NAMALWA (cell line): ENCODE data around the gene SEMA3A.
"Not testable (repeated sequence)": the region's sequence is repeated elsewhere in the genome, so short reads cannot be mapped to it uniquely, and the experiment has no call there.

ENCODE experiments used
- DNase-seq: peaks from one replicate; pipeline ENCODE4 v3.0.0-alpha.2; 2015; ENCODE audit warnings: low spot score

The SEMA3A gene

DNA sequence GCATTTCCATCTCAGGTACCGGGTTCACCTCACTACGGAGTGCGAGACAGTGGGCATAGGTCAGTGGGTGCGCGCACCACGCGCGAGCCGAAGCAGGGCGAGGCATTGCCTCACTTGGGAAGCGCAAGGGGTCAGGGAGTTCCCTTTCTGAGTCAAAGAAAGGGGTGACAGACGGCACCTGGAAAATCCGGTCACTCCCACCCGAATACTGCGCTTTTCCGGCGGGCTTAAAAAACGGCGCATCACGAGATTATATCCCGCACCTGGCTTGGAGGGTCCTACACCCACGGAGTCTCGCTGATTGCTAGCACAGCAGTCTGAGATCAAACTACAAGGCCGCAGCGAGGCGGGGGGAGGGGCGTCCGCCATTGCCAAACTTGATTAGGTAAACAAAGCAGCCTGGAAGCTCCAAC lies 132.1 kb downstream of the SEMA3A start:
- not testable (repeated sequence) for DNase-seq

DNA sequence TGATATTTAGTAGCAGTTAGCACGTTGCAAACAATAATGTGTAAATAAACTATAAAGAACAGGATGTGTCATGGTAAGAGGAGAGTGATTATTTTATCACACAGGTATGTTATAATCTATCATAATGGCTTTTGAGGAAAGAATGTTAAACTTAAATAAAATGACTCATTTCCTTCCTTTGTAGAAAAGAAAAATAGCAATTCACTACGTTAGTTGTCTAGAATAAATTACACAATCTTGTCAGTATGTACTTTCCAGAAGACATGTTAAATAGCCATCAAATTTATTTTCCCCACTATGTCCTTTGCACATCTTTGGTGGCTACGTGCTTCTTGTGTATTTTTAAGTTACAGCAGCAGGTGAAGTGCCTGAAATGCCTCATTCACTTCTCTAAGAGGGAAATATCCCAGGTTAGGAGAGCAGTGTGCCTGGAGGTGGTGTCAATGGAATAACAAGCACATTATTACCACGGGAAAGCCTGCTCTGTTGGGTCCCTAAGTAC lies 133.8 kb downstream of the SEMA3A start:
- DNase-seq, result no peak

DNA sequence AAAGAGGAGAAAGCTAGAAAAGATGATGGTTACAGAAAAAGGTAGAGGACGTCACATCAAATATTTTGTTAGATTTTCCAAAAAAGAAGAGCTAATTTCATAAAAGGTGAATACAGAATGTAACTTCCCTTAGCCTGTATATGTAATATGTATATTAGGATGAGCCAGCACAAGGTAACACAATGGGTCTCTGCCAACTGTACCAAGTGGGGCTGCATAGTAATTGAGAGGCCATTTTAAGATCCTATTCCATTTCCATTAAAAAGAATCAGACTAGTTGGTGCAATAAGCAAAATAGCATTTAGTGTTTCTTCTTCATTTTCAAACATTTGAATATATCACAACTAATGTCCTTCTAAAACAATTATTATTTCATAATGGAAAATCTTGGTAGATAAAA lies 134.6 kb downstream of the SEMA3A start:
- no peak for DNase-seq

DNA sequence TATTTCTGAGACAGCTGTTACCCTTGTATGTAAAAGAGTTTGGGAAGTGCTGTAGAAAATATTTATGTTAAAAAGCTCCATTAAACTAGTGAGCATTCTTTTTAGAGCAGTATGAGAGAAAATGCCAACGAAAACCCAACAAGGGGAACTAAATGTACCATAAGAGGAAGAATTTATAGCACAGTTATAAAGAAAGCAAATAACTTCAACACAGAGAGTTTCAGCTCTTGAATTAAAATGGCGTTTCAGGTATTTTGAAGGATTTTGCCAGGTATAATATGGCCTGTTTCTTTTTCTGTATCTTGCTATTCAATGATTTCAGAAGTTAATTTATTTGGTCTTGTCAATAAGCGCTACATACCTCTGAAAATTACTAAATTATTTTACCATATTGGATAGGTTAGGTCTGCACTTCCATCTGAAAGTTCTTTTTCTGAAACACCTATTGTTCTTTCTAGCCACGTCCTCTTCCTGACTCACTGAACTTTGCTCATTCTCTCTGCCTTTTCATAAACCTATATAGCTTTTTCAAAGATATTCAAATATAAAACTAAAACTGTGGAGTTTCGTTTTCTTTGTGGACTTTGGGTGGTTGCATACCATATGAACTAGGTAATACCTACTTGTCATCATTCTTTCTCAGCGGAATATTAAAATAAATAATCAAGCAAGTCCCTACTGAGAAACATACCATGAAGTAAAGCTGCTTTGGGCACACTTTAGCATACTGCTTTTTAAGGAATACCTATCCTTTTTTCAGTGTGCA lies 136.1 kb downstream of the SEMA3A start:
- DNase-seq, result no peak

DNA sequence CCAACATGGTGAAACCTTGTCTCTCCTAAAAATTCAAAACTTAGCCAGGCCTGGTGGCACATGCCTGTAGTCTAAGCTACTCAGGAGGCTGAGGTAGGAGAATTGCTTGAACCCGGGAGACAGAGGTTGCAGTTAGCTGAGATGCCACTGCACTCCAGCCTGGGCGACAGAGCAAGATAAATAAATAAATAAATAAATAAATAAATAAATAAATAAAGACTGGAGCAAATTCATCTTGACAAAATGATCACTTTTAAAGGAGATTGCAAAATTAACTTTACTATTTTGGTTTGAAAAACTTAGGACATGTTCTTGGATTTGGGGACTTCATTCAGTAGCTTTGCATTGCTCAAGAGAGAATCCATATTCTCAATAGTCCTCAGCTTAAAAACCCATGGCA lies 137.0 kb downstream of the SEMA3A start:
- DNase-seq, result no peak

DNA sequence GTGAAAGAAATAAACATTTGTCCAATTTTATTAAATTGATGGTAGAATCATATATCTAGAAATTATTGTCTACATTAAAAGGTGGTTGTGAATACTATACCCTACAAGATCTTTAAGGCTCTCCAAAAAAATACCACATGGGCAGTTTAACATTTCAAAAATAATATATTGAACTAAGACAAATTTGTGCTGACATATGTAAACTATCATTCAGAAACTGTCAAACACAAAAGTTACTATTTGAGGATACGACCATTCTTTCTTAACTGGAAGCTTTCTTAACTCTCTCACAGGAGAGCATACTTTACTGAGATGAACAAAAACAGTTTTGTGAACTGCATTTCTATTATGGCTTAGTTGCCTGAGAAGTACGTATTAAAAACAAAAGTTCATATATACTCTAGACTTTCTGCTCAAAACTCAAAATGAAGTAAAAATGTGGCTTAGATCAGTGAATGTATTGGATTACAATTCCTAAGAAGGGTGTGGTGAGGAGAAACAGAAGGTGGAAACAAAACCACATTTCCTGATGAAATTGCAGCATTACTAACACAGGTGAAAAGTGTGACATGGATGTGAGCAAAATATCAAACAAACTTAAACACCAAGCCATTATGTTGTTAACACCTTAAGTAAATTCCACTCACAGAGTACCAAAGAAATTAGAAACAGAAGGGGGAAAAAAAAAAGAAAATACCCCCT lies 138.5 kb downstream of the SEMA3A start:
- no peak for DNase-seq

DNA sequence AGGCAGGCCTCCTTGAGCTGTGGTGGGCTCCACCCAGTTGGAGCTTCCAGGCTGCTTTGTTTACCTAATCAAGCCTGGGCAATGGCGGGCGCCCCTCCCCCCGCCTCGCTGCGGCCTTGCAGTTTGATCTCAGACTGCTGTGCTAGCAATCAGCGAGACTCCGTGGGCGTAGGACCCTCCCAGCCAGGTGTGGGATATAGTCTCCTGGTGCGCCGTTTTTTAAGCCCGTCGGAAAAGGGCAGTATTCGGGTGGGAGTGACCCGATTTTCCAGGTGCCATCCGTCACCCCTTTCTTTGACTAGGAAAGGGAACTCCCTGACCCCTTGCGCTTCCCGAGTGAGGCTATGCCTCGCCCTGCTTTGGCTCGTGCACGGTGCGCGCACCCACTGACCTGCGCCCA lies 139.4 kb downstream of the SEMA3A start:
- DNase-seq, result not testable (repeated sequence)

DNA sequence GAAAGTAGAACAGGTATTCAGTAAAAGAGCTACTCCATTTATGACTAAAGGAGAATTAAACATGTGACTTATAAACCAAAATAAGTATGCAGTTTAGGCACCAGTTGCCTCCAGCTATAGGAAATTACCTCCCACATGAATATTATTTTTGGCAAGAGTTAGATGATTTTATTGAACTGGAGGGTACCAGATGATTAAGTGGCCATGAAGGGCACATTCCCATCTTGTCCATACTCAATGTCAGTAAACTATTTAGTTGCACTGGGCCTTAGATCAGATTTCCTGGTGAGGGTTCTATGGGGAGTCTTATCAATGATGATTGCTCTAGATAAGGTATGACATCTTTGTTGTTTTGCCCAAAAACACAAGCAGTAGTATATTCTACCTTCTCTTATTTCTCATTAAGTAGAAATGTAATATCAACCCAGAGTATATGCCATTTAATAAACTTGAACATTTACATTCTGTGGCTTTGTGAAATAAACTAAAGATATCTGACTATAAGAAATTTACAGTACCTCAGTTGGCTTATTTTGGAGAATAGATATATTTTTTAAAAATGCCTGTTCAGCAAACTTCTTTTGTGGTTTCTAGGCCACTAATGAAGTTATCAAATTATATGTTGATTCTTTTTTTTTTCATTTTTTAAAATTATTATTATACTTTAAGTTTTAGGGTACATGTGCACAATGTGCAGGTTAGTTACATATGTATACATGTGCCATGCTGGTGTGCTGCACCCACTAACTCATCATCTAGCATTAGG lies 145.3 kb downstream of the SEMA3A start:
- DNase-seq, result no peak

DNA sequence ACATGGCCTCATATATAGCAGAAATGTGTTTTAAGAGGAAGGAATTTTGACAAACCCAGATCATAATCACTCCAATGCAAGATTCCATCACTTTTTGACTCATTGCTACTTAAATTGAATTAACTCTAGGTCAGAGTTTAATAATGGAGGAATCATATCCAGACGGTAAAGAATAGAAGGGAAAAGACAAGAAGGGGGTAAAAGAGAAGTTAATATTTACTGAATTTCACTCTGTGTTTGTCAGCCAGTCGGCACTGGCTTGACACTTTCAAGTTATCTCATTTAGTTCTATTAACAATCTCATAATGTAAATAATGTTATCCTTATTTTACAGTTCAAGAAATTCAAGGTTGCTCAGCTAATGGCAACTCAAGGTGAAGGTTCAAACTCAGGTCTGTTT lies 147.5 kb downstream of the SEMA3A start:
- no peak for DNase-seq

DNA sequence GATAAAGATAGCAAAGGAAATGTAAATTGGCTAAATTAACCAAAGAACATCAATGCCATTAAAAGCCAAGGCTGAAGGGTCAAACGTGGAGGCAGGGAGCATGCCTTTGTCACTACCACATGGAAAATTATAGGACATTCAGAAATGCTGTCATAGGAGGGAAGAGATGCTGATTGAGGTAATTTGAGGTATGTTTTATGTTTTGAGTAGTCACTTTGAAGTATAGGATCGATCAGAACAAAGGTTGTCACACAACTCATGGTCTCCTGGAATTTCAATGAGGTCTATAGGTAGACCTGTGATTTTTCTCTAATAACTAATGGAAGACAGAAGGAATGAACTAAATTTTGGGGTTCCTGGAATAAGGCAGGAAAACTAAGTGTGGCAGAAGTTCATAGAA lies 149.8 kb downstream of the SEMA3A start:
- no peak for DNase-seq

DNA sequence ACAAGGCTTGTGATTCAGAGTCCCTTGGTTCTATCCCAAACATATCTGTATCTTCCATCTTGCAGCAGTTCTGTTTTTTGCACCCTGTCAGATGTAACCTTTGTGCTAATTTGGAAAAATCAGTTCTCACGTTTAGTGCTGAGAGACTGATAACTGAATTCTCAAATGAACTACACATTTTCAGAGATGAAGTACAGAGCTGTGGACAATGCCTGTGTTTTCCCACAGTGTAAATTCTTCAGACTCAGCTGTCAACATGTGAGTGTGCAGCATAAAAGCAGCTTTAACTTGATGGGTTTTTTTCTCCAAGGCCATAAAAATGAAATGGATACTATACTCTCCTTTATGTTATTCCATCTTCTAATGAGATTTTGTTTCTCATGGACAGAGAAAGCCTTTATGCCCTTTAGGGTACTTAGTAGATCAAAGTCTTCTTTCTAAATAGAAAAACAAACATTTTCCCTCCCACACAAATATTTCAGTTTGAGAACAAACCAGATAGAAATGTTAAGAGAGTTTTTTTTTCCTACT lies 150.9 kb downstream of the SEMA3A start:
- no peak for DNase-seq

DNA sequence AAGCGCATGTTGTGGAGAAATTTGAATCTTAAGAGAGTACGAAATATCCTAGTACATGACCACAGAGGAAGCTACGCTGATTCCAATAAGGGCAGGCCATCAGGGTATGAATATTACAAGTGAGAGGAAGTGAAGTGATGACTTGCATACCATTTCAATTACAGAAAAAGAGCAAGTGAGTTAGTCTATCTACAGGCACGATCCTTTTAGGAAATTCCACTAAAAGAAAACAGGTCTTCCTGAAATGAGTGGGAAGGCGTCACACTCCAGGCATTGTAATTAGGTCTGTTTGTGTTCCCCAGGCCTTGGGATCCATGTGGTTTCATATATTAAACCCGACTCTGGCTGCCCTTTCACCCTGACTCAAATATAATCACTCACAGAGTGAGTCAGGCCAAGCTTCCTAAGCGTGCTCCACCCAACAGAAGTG lies 152.5 kb downstream of the SEMA3A start:
- DNase-seq, result no peak

DNA sequence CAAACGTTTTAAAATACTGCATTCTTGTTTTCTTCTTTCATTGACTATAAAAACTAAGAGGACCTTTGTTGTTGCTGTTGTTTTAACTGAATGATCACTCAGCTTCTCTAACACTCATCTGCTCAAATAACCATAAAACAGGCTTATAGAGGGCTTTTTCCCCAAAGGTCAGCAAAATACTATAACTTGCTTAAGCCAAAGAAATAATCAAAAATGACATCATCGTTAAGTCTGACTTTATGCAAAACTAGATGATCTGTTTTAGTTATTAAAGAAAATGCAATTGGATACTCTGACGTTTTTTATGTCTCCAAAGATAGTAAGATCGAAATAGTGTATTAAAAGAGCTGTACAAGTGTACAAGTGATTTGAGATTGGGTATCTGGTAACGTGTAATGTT lies 152.9 kb downstream of the SEMA3A start:
- DNase-seq, result no peak

DNA sequence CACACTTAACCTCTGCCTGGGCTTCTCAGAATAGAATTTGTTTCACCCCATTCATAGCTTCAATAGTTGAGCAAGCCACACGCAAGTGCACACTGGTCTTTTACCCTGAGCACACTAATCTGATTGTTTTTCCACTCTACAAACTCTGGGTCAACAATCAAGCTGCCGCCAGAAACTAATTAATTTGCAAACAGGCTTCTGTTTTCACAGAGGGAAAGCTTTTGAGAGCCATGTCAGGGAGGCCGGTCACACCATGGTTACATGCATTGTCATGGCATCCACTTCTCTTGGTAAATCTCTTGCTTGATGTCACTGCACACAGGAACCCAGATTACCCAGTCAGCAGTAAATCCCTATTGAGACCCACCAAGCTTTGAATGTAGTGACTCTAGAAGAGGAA lies 154.2 kb downstream of the SEMA3A start:
- no peak for DNase-seq

DNA sequence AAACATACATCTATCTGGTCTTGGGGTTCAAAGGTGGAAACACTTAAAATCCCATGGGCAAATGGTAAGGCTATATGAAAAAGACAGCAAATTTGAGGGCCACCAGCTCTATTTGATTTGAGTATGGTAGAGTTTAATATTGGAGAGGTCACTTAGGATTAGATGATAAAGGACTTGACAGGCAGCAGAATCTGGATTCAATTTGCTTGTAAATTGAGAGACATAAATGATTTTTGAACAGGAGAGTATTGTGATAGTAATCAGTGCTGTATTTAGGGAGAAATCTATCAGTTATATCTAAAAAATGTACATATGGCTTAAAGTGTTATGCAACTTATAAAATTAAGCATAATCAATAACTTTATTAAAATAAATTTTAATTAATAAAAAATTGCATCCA lies 155.2 kb downstream of the SEMA3A start:
- no peak for DNase-seq

DNA sequence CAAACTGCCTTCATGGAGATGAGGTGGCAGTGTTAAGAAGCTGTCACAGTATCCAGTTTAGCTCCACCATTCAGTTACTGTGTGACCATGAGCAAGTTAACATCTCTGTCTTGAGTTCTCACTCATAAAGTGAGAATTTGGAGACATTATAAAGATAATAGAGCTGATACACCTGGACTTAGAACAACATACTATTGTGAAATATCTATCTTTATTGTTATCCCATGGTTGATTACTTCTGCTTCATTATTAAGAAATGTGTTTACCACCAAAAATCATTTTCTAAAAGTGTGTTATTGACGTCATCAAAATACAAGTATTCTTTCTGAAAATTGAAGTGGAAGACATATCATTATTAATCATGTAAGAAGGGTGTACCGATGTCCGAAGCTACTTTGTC lies 166.9 kb downstream of the SEMA3A start:
- no peak for DNase-seq

DNA sequence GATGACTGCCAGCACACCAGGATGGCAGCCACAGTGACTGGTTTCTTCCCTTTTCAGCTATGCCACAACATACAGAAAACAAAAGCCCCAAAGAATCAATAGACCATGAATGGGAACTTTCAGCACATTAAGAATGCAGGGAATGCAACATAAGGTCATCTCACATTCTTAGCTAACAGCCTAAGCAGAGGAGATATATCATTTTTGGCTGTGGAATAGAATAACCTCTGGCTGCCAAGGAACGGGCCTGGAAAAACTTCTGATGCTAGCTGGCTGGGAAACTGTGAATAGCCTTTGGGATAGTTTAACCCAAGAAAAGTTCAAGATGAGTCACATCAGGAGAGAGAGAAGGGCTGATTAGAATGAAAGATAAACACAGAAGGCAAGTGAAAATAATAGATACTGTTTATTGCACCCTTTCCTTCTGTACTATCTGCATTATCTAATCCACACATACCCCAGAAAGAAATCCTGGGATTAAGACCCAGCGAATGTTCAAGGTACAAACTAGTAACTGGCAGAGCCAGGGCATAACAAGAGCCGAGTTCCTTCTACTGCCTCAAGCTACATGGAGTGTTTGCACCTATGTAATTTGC lies 169.2 kb downstream of the SEMA3A start:
- DNase-seq, result no peak

DNA sequence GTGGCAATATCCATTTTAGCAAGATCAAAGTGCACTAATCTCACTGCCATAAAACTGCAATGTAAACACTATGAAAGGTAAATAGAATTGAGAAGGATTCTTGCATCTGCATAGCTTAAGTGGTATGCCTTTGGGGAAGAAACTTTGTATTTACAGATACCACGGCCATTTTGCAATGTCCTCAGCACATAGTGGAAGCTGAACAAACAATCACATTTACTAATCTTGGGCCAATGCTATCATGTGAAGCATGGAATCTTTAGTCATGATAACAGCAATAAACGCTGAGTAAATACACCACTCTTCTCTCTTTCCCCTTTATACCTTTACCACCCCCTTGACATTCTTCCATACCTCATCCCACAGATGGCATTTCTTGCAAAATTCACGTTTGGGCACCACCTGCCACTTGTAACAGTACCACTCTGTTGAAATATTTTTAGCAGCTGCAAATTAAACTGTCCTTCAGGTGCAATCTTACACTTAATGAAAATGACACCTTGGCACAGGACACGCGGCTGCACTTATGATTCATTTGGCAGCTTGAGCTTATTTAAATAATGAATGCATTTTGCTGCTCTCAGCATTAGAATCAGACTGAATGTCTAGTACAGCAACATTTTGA lies 171.8 kb downstream of the SEMA3A start:
- no peak for DNase-seq

DNA sequence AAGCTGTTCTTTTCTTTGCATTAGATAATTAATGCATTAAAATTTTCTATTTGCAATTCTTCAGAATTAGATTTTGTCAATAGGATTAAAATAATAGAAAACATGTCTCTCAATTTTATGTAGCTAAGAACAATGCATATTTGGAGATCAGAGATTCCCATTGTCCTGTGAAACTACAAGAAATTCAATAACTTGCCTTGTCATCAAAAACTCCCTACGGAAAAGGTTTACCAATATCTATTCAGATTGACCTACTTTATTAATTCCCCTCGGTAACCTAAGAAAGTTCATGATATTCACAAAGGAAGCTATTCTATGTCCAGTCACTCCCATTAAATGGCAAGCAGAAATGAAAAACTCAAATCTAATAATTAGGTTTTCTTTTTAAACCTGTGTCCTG lies 172.6 kb downstream of the SEMA3A start:
- no peak for DNase-seq

DNA sequence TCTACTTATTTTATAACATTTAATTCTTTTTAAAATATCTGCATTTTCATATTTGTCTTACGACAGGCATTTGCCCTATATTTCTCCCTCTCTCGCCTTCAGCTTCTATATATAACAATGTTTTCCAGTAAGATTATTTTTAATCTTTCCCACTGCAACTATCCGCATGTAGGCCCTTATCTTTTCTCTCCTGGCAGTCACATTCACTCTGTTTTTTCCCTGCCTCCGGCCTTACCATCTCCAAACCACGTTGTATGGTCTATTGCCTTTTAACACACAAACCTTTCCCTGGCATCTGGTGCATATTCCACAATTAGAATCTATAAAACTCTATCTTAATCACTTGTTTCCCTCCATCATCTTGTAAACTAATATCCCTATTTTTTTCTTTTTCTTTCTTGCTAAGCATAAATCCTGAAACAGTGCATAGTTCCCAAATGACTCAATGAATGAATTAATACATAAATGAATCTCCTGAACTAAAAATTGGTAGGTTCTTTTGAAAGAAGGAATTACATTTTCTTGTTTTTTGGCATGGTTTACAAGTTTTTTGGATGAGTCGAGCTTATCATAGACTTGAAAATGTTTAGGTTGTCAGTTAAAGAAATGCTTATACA lies 173.2 kb downstream of the SEMA3A start:
- DNase-seq, result no peak

DNA sequence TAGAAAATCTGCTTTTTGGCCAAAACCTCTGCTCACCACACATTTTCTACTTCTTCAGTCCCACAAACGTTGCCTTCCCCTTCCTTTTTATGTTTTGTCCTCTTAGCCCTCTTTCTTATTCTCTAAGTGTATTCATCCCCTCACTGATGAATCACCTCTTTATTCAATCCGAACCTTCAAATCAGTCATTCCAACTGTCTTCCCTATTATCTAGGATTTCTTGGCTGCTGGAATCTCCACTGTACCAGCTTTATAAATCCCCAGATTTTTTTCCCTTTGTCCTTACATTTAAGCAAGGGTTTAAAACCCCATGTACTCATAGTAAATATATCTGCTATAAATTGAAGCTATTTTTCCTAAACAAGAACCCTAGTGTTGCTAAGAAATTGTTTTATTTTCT lies 176.9 kb downstream of the SEMA3A start:
- no peak for DNase-seq
